Vagina (tissue), 2 donors: Measurements from ENCODE around the gene KAZN. TPM values are rescaled to one million over a fixed set of nuclear protein-coding genes. Genes with fewer than 3 reads are reported as not detected.

Experiments used
- DNase-seq, 2 donors: peaks; one replicate each; pipeline ENCODE4 v3.0.0-alpha.2; 2017; ENCODE audit errors: extremely low spot score in 2 of 2
- H3K27ac ChIP-seq: fragments of 200-600 bp; sonication (generic); one replicate; pipeline ENCODE4 v1.5.1; 2019
- H3K27me3 ChIP-seq: fragments of 200-600 bp; sonication (generic); one replicate; pipeline ENCODE4 v1.5.1; 2019
- H3K36me3 ChIP-seq, 2 donors: fragments of 200-600 bp; sonication (generic); one replicate each; pipeline ENCODE4 v1.5.1; 2017 to 2019
- H3K4me1 ChIP-seq: fragments of 200-600 bp; sonication (generic); one replicate; pipeline ENCODE4 v1.5.1; 2019
- H3K4me3 ChIP-seq, 2 donors: fragments of 200-600 bp; sonication (generic); 1 replicate in 1 of 2; 2 replicates in 1 of 2; pipeline ENCODE4 v1.5.1; 2016 to 2019
- H3K9me3 ChIP-seq: fragments of 200-600 bp; sonication (generic); one replicate; pipeline ENCODE4 v1.5.1; 2019
- POLR2A ChIP-seq, 2 donors: fragments of 450-650 bp; IDR thresholded peaks; one replicate each; pipeline ENCODE4 v1.6.1; 2017; ENCODE audit warnings: antibody characterized with exemption in 2 of 2, mild to moderate bottlenecking in 2 of 2, moderate library complexity in 2 of 2
- POLR2AphosphoS5 ChIP-seq, 2 donors: sonication (generic); formaldehyde crosslinking; IDR thresholded peaks; one replicate each; pipeline ENCODE4 v1.9.0; 2017; ENCODE audit warnings: antibody characterized with exemption in 2 of 2, mild to moderate bottlenecking in 2 of 2, low read depth in 1 of 2; ENCODE audit not compliant: insufficient read depth in 1 of 2
- intact Hi-C: fragments of 100-400 bp; cut with DNase I; formaldehyde crosslinking; loops from one replicate; pipeline ENCODE4 v1.15.1; 2023
- total RNA-seq: library from RNA; depleted of rRNA; stranded (reverse); fragments of >200 nt; gene quantifications from one replicate; pipeline ENCODE4 v1.2.3, GENCODE V29; 2016
- TF ChIP-seq, protein P1 (sequence below), 3 experiments: fragments of 450-650 bp in 2 of 3; fragments of 200-600 bp in 1 of 3; sonication (generic) in 1 of 3; IDR thresholded peaks; one replicate each; pipeline ENCODE4 v1.5.1; 2017 to 2019; ENCODE audit warnings: antibody characterized with exemption in 3 of 3, mild to moderate bottlenecking in 2 of 3, moderate library complexity in 2 of 3

Gene KAZN
- total RNA-seq, 1 donor from 2014 or later: 29.5 TPM

DNA sequence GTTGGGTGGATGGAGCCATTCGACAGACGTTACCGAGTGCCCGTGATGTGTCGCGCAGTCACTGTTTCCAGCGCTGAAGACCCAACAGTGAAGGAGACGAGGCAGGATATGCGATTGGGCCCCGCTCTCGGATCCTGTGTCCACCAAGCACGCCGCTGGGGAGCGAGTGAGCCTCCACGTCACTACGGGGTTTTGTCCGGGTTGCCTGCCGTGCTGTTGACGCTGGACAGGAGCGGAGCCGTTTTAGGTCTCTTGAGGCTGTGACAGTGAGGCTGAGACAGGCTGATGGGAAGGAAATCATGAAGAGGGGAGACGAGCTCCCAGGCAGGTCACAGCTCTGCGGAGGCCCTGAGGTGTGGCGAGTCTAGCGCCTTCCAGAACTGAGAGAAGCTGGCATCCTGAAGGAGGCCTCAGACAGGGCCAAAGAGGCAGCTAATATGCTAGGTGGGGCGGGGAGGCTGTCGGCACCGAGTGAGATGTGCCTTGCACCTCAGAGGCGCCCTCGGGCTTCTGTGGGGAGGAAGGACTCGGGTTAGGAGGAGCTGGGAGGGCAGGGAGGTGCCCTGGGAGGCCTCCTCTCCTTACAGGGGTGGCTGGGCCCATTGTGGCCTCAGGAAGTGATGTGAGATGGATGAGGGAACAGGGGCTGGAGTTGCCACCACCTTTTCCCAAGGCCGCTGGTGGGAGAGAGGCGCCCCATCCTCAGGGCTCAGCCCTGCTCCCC is 359.1 kb downstream of the KAZN start:
- Histone ChIP-seq H3K27me3 (no peaks in the 10 kb centered on the region), H3K36me3 (peaks cover 0 to 8% of the 10 kb centered on the region in 2 donors), H3K9me3 (no peaks in the 10 kb centered on the region), H3K4me1 (peaks cover 27% of the 10 kb centered on the region), H3K4me3 (no peak overlapping the region), H3K27ac (no peak overlapping the region)
- intact Hi-C loops: no loop called here
- no peak for DNase-seq
- TF ChIP-seq POLR2A (IDR thresholded peaks at IDR 0.05) (no peak), POLR2AphosphoS5 (IDR thresholded peaks at IDR 0.05; ENCODE audit: insufficient read depth in 1 of 2, low read depth in 1 of 2) (no peak)
- TF ChIP-seq, protein P1, sequence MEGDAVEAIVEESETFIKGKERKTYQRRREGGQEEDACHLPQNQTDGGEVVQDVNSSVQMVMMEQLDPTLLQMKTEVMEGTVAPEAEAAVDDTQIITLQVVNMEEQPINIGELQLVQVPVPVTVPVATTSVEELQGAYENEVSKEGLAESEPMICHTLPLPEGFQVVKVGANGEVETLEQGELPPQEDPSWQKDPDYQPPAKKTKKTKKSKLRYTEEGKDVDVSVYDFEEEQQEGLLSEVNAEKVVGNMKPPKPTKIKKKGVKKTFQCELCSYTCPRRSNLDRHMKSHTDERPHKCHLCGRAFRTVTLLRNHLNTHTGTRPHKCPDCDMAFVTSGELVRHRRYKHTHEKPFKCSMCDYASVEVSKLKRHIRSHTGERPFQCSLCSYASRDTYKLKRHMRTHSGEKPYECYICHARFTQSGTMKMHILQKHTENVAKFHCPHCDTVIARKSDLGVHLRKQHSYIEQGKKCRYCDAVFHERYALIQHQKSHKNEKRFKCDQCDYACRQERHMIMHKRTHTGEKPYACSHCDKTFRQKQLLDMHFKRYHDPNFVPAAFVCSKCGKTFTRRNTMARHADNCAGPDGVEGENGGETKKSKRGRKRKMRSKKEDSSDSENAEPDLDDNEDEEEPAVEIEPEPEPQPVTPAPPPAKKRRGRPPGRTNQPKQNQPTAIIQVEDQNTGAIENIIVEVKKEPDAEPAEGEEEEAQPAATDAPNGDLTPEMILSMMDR (IDR thresholded peaks at IDR 0.05): no peak

DNA sequence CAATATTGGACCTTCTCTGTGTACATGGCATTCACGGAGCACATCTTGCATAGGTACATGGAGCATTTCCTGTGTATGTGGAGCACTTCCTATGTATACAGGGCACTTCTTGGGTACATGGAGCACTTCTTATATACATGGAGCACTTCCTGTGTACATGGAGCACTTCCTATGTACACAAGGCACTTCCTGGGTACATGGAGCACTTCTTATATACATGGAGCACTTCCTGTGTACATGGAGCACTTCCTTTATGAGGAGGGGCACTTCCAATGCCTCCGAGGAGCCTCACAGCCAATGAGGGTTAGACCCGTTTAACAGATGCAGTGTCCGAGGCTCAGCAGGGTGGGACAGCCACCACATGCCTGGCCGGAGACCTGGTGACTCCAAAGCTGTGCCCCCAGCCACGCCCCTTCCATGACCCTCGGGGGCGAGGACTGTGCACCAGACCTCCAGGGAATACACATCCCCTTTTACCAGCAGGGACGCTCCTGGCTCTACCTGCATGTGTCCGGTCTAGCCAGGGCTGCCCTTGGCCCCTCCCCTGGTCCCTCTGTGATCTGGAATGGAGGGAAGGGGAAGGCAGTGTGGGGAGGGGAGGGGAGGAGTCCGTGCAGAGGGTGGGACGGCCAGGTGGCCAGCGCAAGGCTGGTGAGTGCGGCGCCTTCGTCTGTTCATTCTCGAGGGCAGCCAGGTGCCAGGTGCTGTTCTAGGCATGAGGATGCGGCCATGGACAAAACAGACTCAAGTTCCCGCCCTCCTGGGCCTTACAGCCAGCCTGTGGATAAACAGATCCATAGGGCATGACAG is 360.0 kb downstream of the KAZN start:
- no peak for DNase-seq
- Histone ChIP-seq H3K36me3 (peaks cover 0 to 13% of the 10 kb centered on the region in 2 donors), H3K4me1 (peaks cover 27% of the 10 kb centered on the region), H3K9me3 (no peaks in the 10 kb centered on the region), H3K27ac (no peak overlapping the region), H3K27me3 (no peaks in the 10 kb centered on the region), H3K4me3 (no peak overlapping the region)
- no peak for TF ChIP-seq POLR2A (IDR thresholded peaks at IDR 0.05)
- no peak for TF ChIP-seq POLR2AphosphoS5 (IDR thresholded peaks at IDR 0.05; ENCODE audit: insufficient read depth in 1 of 2, low read depth in 1 of 2)
- TF ChIP-seq, protein P1 (IDR thresholded peaks at IDR 0.05): no peak
- intact Hi-C loops: no loop called here

DNA sequence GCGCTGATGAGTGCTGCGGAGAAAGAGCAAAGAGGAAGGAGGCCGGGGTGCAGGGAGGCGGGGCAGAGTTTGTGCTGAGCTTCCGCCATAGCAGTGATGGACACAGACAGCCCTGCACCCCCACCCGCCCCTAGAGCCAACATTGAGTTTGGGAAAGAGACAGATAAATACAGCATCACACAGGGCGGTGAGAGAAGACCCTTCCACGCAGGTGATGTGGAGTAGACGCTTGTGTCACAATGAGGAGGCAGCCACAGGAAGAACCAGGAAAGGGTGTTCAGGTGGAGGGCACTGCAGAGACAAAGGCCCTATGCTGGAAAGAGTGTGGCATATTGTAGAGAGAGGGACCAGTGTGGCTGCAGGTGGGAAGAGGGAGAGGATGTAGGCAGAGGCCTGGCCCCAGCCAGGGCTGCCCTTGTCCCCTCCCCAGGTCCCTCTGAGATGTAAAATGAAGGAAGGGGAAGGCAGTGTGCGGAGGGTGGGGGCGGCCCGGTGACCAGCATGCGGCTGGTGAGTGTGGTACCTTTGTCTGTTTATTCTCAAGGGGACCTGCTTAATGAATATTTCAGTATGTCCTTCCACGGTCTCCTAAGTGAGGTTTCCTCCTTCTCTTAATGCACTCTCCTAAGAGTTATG is 360.7 kb downstream of the KAZN start:
- no peaks in the 10 kb centered on the region for H3K27me3 ChIP-seq
- no peak overlapping the region for H3K27ac ChIP-seq
- DNase-seq: no peak
- H3K4me1 ChIP-seq: peaks cover 23% of the 10 kb centered on the region
- intact Hi-C loops: no loop called here
- H3K36me3 ChIP-seq: peaks cover 0 to 14% of the 10 kb centered on the region in 2 donors
- TF ChIP-seq POLR2AphosphoS5 (IDR thresholded peaks at IDR 0.05; ENCODE audit: insufficient read depth in 1 of 2, low read depth in 1 of 2) (no peak), POLR2A (IDR thresholded peaks at IDR 0.05) (no peak)
- TF ChIP-seq, protein P1 (IDR thresholded peaks at IDR 0.05): no peak
- no peak overlapping the region for H3K4me3 ChIP-seq
- H3K9me3 ChIP-seq: no peaks in the 10 kb centered on the region

DNA sequence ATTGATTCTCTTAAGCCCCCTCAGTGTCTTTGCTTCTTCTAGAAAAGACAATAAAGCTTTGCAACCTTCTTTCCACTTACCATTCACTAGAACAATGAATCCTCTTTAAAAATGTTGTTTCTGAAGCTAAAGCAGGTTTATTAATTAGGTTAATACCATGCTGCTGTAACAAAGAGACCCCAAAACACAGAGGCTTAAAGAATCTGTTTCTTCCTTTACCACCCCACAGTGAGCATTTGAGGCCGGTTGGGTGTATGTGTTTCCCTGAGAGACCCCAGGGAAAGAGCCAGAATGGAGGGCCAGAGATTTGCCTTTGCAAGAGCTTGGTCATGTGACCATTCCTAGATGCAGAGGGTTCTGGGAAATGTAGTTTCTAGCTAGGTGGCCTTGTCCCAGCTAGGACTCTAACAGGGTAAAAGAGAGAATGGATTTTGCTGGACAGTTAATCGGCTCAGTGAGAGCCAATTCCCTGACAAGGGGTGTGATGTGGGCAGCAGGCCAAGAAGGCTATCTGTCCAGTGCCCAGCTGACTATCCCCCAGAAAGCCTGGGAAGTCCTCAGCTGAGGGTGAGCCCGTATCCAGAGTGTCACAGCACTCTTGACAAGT is 363.3 kb downstream of the KAZN start:
- TF ChIP-seq, protein P1 (IDR thresholded peaks at IDR 0.05): no peak
- TF ChIP-seq POLR2A (IDR thresholded peaks at IDR 0.05): no peak
- no peak for TF ChIP-seq POLR2AphosphoS5 (IDR thresholded peaks at IDR 0.05; ENCODE audit: insufficient read depth in 1 of 2, low read depth in 1 of 2)

More for the DNA sequence above, 363.3 kb downstream of the KAZN start:
- no peak overlapping the region for H3K27ac ChIP-seq
- H3K36me3 ChIP-seq: peaks cover 0 to 14% of the 10 kb centered on the region in 2 donors
- peaks cover 4% of the 10 kb centered on the region for H3K4me1 ChIP-seq
- DNase-seq: no peak
- no peak overlapping the region for H3K4me3 ChIP-seq
- no peaks in the 10 kb centered on the region for H3K9me3 ChIP-seq
- intact Hi-C loops: no loop called here
- H3K27me3 ChIP-seq: no peaks in the 10 kb centered on the region
